DOHH2 (cell line): ENCODE results near the gene NDUFS1.
"Not testable (repeated sequence)": the region's sequence is repeated elsewhere in the genome, so short reads cannot be mapped to it uniquely, and the experiment has no call there.

Experiments used
- H3F3A ChIP-seq: fragments of 200-600 bp; sonication (generic), shearing (Covaris generic); 2 replicates; pipeline ENCODE4 v1.6.0; 2016; ENCODE audit warnings: antibody characterized with exemption, mild to moderate bottlenecking; ENCODE audit not compliant: control insufficient read depth, insufficient read depth
- H3K27ac ChIP-seq: fragments of 200-600 bp; sonication (generic); 2 replicates; pipeline ENCODE4 v1.5.1; 2014; ENCODE audit warnings: low read depth, mild to moderate bottlenecking, low read length, moderate library complexity
- H3K27me3 ChIP-seq: fragments of 200-600 bp; sonication (generic); 2 replicates; pipeline ENCODE4 v1.6.1; 2014; ENCODE audit warnings: mild to moderate bottlenecking, low read length, mixed read lengths; ENCODE audit not compliant: control insufficient read depth
- H3K36me3 ChIP-seq: fragments of 200-600 bp; sonication (generic); 2 replicates; pipeline ENCODE4 v1.6.1; 2014; ENCODE audit warnings: mild to moderate bottlenecking, low read length, moderate library complexity, mixed read lengths; ENCODE audit not compliant: control insufficient read depth
- H3K4me1 ChIP-seq: fragments of 200-600 bp; sonication (generic); 2 replicates; pipeline ENCODE4 v1.6.1; 2014; ENCODE audit warnings: mild to moderate bottlenecking, low read length, mixed read lengths; ENCODE audit not compliant: control insufficient read depth
- H3K4me2 ChIP-seq: fragments of 200-600 bp; sonication (generic); 2 replicates; pipeline ENCODE4 v1.6.0; 2014; ENCODE audit warnings: mild to moderate bottlenecking, low read length, moderate library complexity
- H3K4me3 ChIP-seq: fragments of 200-600 bp; sonication (generic); 2 replicates; pipeline ENCODE4 v1.5.1; 2014; ENCODE audit warnings: mild to moderate bottlenecking, low read length, mixed read lengths
- H3K79me2 ChIP-seq: fragments of 200-600 bp; sonication (generic); 2 replicates; pipeline ENCODE4 v1.6.1; 2014; ENCODE audit warnings: mild to moderate bottlenecking, low read length, mixed read lengths; ENCODE audit not compliant: control insufficient read depth
- H3K9me2 ChIP-seq: fragments of 200-600 bp; sonication (generic); replicated peaks from 2 replicates; pipeline ENCODE4 v1.6.1; 2014; ENCODE audit warnings: mild to moderate bottlenecking, low read length, mixed read lengths; ENCODE audit not compliant: control insufficient read depth
- H3K9me3 ChIP-seq: fragments of 200-600 bp; sonication (generic); 2 replicates; pipeline ENCODE4 v1.6.1; 2014; ENCODE audit warnings: antibody characterized with exemption, low read length, mixed read lengths; ENCODE audit not compliant: control insufficient read depth, insufficient read depth
- H4K20me1 ChIP-seq: fragments of 200-600 bp; sonication (generic); 2 replicates; pipeline ENCODE4 v1.6.0; 2014; ENCODE audit warnings: low read depth, mild to moderate bottlenecking, antibody characterized with exemption, low read length, moderate library complexity; ENCODE audit not compliant: control insufficient read depth, insufficient read depth
- EZH2phosphoT487 ChIP-seq: fragments of 200-600 bp; sonication (generic); IDR thresholded peaks from 2 replicates; pipeline ENCODE4 v1.6.1; 2017; ENCODE audit warnings: borderline replicate concordance, mild to moderate bottlenecking, antibody characterized with exemption, low read length, moderate library complexity, mixed read lengths
- TF ChIP-seq, protein P1 (sequence below): fragments of 200-600 bp; sonication (generic); IDR thresholded peaks from one replicate; pipeline ENCODE4 v1.5.1; 2014; ENCODE audit warnings: antibody characterized with exemption, mild to moderate bottlenecking, low read depth, low read length; ENCODE audit not compliant: poor library complexity, severe bottlenecking

The NDUFS1 gene

DNA sequence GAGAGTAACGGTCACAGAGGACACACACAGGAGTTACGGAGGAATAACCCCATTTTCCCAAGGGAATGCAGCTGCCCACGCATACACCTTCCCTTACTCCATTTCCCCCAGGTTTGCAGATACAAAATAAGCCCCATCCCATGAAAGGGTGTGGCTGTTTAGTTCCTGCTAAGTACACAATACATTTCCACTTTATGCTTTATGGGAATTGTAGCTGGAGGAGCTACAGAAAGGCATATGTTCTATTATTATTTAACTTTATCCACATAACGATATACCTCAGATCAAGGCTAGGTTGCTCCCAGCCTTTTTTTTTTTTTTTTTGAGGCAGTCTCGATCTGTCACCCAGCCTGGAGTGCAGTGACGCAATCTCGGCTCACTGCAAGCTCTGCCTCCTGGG is 50.5 kb downstream of the NDUFS1 start:
- no peak overlapping the region for H3K4me3 ChIP-seq
- no peaks in the 10 kb centered on the region for H4K20me1 ChIP-seq
- no peaks in the 10 kb centered on the region for H3K79me2 ChIP-seq
- H3K4me1 ChIP-seq: no peaks in the 10 kb centered on the region
- H3K9me3 ChIP-seq: no peaks in the 10 kb centered on the region
- H3K36me3 ChIP-seq: no peaks in the 10 kb centered on the region
- H3K9me2 ChIP-seq: no peaks in the 10 kb centered on the region
- no peak overlapping the region for H3K27ac ChIP-seq
- H3K4me2 ChIP-seq: no peak overlapping the region
- no peak for TF ChIP-seq EZH2phosphoT487
- TF ChIP-seq, protein P1, sequence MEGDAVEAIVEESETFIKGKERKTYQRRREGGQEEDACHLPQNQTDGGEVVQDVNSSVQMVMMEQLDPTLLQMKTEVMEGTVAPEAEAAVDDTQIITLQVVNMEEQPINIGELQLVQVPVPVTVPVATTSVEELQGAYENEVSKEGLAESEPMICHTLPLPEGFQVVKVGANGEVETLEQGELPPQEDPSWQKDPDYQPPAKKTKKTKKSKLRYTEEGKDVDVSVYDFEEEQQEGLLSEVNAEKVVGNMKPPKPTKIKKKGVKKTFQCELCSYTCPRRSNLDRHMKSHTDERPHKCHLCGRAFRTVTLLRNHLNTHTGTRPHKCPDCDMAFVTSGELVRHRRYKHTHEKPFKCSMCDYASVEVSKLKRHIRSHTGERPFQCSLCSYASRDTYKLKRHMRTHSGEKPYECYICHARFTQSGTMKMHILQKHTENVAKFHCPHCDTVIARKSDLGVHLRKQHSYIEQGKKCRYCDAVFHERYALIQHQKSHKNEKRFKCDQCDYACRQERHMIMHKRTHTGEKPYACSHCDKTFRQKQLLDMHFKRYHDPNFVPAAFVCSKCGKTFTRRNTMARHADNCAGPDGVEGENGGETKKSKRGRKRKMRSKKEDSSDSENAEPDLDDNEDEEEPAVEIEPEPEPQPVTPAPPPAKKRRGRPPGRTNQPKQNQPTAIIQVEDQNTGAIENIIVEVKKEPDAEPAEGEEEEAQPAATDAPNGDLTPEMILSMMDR: no peak
- H3K27me3 ChIP-seq: no peaks in the 10 kb centered on the region
- H3F3A ChIP-seq: no peaks in the 10 kb centered on the region

DNA sequence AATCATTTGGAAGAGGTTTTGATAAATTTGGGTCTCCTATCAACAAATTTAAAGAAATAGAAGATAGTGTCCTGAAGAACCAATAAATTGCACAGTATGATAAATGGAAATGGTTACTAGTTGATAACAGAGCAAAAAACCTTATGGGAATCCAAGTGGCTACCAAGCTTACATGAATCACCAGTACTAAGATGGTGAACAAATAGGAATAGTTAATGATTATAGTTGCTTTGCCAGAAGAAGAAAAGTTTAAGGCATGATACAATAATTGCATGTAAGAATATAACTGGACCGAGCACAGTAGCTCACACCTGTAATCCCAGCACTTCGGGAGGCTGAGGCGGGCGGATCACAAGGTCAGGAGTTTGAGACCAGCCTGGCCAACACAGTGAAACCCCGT is 53.7 kb downstream of the NDUFS1 start:
- Histone ChIP-seq H3K4me1 (no peaks in the 10 kb centered on the region), H3K9me2 (no peaks in the 10 kb centered on the region), H3K9me3 (no peaks in the 10 kb centered on the region), H3K27me3 (no peaks in the 10 kb centered on the region), H3K4me2 (no peak overlapping the region), H3K4me3 (no peak overlapping the region), H3F3A (no peaks in the 10 kb centered on the region), H4K20me1 (no peaks in the 10 kb centered on the region), H3K36me3 (no peaks in the 10 kb centered on the region), H3K79me2 (no peaks in the 10 kb centered on the region), H3K27ac (no peak overlapping the region)
- no peak for TF ChIP-seq EZH2phosphoT487
- TF ChIP-seq, protein P1: no peak

DNA sequence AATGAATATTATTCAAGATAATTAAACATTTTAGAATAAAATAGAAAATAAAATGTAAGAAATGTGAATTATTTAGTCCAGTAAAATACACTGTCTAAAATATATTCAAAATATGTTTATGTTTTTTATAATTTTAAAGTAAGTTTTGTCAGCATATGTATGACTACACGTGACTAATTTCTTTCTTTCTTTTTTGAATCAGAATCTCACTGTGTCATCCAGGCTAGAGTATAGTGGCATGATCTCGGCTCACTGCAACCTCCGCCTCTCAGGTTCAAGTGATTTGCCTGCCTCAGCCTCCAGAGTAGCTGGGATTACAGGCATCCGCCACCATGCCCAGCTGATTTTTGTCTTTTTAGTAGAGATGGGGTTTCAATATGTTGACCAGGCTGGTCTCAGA is 54.2 kb downstream of the NDUFS1 start:
- no peaks in the 10 kb centered on the region for H3K79me2 ChIP-seq
- H3K4me1 ChIP-seq: no peaks in the 10 kb centered on the region
- H3K9me2 ChIP-seq: no peaks in the 10 kb centered on the region
- TF ChIP-seq, protein P1: no peak
- TF ChIP-seq EZH2phosphoT487: no peak
- H3F3A ChIP-seq: no peaks in the 10 kb centered on the region
- H3K9me3 ChIP-seq: no peaks in the 10 kb centered on the region
- no peak overlapping the region for H3K4me2 ChIP-seq
- no peak overlapping the region for H3K27ac ChIP-seq
- H3K36me3 ChIP-seq: no peaks in the 10 kb centered on the region
- H3K4me3 ChIP-seq: no peak overlapping the region
- no peaks in the 10 kb centered on the region for H4K20me1 ChIP-seq
- H3K27me3 ChIP-seq: no peaks in the 10 kb centered on the region

DNA sequence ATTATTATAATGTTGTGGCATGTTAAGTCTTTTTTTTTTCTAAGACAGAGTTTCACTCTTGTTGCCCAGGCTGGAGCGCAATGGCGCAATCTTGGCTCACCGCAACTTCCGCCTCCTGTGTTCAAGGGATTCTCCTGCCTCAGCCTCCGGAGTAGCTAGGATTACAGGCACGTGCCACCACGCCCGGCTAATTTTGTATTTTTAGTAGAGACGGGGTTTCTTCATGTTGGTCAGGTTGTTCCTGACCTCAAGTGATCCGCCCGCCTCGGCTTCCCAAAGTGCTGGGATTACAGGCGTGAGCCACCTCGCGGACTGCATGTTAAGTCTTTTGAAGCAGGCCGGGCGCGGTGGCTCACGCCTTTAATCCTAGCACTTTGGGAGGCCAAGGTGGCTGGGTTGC is 60.4 kb downstream of the NDUFS1 start:
- not testable (repeated sequence) for H3K27me3 ChIP-seq, H3K36me3 ChIP-seq, H3K4me1 ChIP-seq, H3K4me2 ChIP-seq, H3K4me3 ChIP-seq, H3K9me2 ChIP-seq, H3K27ac ChIP-seq, H3F3A ChIP-seq, H3K9me3 ChIP-seq, H3K79me2 ChIP-seq, H4K20me1 ChIP-seq
